ENCODE results near the gene DNAAF1.

The DNAAF1 gene

DNA sequence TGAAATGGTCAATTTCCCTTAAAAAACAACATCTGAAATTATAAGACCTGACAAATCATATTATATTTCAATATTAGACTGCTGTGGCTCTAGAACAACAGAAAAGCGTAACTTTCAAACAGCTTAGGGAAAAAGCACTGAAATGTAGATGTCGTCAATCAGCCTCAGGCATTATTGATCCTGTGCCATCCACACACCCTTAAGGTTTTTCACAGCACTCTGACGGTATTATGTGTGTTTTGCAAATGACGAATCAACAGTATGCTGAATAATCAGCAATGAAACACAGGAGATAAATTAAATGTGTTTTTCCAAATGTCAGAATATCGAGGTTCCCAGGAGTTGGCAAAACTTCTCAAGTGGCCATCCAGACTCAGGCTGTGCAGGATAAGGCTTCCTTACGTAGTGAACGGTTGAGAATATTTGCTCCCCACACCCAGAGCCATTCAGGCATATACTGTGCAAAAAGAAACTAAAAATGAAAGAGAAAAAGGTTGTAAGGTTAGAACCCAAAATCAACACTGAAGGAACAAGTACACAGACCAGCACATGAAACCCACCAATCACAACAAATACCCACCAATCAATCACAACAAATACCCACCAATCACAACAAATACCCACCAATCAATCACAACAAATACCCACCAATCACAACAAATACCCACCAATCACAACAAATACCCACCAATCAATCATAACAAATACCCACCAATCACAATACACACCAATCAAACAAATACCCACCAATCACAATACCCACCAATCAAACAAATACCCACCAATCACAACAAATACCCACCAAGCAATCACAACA, 20.6 kb upstream of the DNAAF1 start:
- no peak for DNase-seq (ENCODE audit: low read depth)
- H3K4me3 ChIP-seq (ENCODE audit: low read depth, low read length): no peak overlapping the region
- TF ChIP-seq, protein P1, sequence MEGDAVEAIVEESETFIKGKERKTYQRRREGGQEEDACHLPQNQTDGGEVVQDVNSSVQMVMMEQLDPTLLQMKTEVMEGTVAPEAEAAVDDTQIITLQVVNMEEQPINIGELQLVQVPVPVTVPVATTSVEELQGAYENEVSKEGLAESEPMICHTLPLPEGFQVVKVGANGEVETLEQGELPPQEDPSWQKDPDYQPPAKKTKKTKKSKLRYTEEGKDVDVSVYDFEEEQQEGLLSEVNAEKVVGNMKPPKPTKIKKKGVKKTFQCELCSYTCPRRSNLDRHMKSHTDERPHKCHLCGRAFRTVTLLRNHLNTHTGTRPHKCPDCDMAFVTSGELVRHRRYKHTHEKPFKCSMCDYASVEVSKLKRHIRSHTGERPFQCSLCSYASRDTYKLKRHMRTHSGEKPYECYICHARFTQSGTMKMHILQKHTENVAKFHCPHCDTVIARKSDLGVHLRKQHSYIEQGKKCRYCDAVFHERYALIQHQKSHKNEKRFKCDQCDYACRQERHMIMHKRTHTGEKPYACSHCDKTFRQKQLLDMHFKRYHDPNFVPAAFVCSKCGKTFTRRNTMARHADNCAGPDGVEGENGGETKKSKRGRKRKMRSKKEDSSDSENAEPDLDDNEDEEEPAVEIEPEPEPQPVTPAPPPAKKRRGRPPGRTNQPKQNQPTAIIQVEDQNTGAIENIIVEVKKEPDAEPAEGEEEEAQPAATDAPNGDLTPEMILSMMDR (IDR thresholded peaks at IDR 0.05; ENCODE audit: low read depth, low read length, missing control alignments): no peak

DNA sequence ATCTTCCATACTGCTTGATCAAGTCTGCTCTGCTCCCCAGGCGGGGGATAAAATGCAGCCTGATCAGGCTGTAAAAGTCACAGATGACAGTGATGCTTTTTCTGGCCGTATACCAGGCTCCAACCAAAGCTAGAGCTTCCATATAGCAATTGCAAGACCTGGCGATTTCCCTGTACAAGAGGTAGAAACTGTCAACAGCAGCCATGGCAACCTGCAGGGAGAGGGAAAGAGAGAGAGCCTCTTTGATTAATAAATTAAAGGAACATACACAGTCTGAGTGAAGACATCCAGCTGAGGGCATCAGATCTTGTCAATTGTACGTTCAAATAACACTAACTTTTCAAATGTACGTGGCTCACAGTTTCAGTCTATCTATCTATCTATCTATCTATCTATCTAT, 14.0 kb upstream of the DNAAF1 start:
- TF ChIP-seq, protein P1 (IDR thresholded peaks at IDR 0.05; ENCODE audit: low read depth, low read length, missing control alignments): no peak
- no peak overlapping the region for H3K4me3 ChIP-seq (ENCODE audit: low read depth, low read length)
- DNase-seq (ENCODE audit: low read depth): no peak

GRCh38 chr16:84132527-84133285, 12.4 kb upstream of the DNAAF1 start:
- TF ChIP-seq, protein P1 (IDR thresholded peaks at IDR 0.05; ENCODE audit: low read depth, low read length, missing control alignments): no peak

GRCh38 chr16:84136331-84137125, 8.6 kb upstream of the DNAAF1 start:
- TF ChIP-seq, protein P1 (IDR thresholded peaks at IDR 0.05; ENCODE audit: low read depth, low read length, missing control alignments): no peak
- DNase-seq (ENCODE audit: low read depth): no peak
- H3K4me3 ChIP-seq (ENCODE audit: low read depth, low read length): no peak overlapping the region

More at GRCh38 chr16:84132527-84133285, 12.4 kb upstream of the DNAAF1 start:
- H3K4me3 ChIP-seq (ENCODE audit: low read depth, low read length): no peak overlapping the region
- no peak for DNase-seq (ENCODE audit: low read depth)

GRCh38 chr16:84137287-84137686, 7.8 kb upstream of the DNAAF1 start:
- no peak for DNase-seq (ENCODE audit: low read depth)
- no peak overlapping the region for H3K4me3 ChIP-seq (ENCODE audit: low read depth, low read length)
- TF ChIP-seq, protein P1 (IDR thresholded peaks at IDR 0.05; ENCODE audit: low read depth, low read length, missing control alignments): no peak

DNA sequence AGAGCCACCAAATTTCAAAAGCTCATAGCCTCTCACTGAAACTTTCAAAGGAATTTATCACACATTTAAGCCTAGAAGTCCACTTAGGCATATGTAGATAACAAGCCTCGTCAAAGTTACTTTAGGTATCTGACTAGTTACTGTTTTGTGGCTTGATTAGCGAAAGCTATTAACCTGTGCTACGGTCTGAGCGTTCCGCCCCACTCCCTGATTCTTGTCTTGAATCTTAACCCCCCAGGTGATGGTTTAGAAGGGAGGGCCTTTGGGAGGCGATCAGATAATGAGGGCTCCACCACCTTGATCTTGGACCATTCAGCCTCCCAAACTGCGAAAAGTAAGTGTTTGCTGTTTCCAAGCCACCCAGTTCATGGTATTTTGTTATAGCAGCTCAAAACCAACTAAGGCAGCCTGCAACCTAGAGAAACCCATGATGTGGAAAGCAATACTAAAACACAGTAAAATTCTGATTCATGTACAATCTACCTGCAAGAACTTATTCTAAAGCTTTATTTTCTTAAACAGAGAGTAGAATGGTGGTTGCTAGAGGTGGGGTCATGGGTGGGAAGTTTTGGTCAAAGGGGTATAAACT, 7.2 kb upstream of the DNAAF1 start:
- H3K4me3 ChIP-seq (ENCODE audit: low read depth, low read length): no peak overlapping the region
- no peak for DNase-seq (ENCODE audit: low read depth)
- TF ChIP-seq, protein P1 (IDR thresholded peaks at IDR 0.05; ENCODE audit: low read depth, low read length, missing control alignments): no peak
